ENCODE data around the gene SHC2.

DNA sequence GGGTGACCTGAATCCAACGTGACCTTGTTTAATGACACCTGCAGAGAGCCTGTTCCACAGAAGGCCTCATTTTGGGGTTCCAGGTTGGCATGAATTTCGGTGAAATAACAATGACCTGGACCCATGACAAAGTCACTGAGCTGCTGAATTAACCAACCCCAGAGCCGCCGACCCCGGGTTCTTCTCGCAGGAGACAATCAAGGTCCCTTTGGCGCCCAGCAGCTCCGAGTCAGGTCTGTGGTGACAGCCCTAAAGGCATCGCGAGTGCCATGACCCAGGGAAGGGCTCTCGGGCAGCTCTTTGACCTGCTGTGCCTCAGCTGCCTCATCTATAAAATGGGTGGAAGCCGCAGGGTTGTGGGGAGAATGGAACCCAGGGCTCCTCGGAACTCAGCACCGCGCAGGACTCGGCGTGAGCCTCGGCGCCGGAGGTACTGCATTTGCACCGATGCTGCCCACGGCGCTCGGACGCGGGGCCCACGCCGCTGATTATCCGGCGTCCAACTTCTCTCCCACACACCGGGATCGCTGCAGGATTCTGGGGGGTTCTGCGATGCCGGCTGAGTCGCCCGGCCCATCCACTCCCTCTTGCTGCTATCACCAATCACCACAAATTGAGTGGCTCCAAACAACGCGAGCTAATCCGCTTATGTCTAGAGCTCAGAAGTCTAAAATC is 5.7 kb downstream of the SHC2 start:
- TF ChIP-seq, protein P1, sequence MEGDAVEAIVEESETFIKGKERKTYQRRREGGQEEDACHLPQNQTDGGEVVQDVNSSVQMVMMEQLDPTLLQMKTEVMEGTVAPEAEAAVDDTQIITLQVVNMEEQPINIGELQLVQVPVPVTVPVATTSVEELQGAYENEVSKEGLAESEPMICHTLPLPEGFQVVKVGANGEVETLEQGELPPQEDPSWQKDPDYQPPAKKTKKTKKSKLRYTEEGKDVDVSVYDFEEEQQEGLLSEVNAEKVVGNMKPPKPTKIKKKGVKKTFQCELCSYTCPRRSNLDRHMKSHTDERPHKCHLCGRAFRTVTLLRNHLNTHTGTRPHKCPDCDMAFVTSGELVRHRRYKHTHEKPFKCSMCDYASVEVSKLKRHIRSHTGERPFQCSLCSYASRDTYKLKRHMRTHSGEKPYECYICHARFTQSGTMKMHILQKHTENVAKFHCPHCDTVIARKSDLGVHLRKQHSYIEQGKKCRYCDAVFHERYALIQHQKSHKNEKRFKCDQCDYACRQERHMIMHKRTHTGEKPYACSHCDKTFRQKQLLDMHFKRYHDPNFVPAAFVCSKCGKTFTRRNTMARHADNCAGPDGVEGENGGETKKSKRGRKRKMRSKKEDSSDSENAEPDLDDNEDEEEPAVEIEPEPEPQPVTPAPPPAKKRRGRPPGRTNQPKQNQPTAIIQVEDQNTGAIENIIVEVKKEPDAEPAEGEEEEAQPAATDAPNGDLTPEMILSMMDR (IDR thresholded peaks at IDR 0.05; ENCODE audit: insufficient read depth, low read depth, low read length), result no peak
- no peak for TF ChIP-seq EZH2 (IDR thresholded peaks at IDR 0.05; ENCODE audit: insufficient read depth, low read length)
